Activated CD8-positive, alpha-beta T cell treated with anti-CD3 and anti-CD28 coated beads, Interleukin-2, amount 10 ng/mL, durations not matched to agents 7 days and 5 days (primary cell): ENCODE results near the gene ARHGAP8. TPM values are rescaled to one million over a fixed set of nuclear protein-coding genes. Genes with fewer than 3 reads are reported as not detected.
"Not testable (repeated sequence)": the region's sequence is repeated elsewhere in the genome, so short reads cannot be mapped to it uniquely, and the experiment has no call there.

Experiments
- ATAC-seq: fragments of 150-1000 bp; cut with Tn5 transposase; one replicate; pipeline ENCODE4 v1.10.0; 2021; ENCODE audit warnings: moderate library complexity
- CTCF ChIA-PET: fragments of 350-600 bp; sonication (Branson Sonifier 250); formaldehyde crosslinking; loops from one replicate; lab custom pipeline; 2021; ENCODE audit warnings: antibody characterized with exemption; lab: Charles Lee
- POLR2A ChIA-PET: fragments of 350-600 bp; sonication (Branson Sonifier 250); formaldehyde crosslinking; loops from one replicate; lab custom pipeline; 2021; ENCODE audit warnings: antibody characterized with exemption; lab: Charles Lee
- DNase-seq: peaks from one replicate; pipeline ENCODE4 v3.0.0-alpha.2; 2020
- H3K27ac Mint-ChIP-seq: one replicate; pipeline ENCODE4 v1.8.0; 2021; ENCODE audit warnings: mild to moderate bottlenecking, mixed read lengths
- H3K27me3 Mint-ChIP-seq: one replicate; pipeline ENCODE4 v1.8.0; 2021; ENCODE audit warnings: low read depth, mixed read lengths
- H3K36me3 Mint-ChIP-seq: one replicate; pipeline ENCODE4 v1.8.0; 2021; ENCODE audit warnings: low read depth, mixed read lengths
- H3K4me1 Mint-ChIP-seq: one replicate; pipeline ENCODE4 v1.8.0; 2021; ENCODE audit warnings: low read depth, mixed read lengths
- H3K4me3 Mint-ChIP-seq: one replicate; pipeline ENCODE4 v1.8.0; 2021; ENCODE audit warnings: mild to moderate bottlenecking, mixed read lengths
- H3K9me3 Mint-ChIP-seq: one replicate; pipeline ENCODE4 v1.8.0; 2022; ENCODE audit warnings: mixed read lengths; ENCODE audit not compliant: insufficient read depth
- total RNA-seq, 2 experiments: library from RNA; stranded (reverse); gene quantifications; one replicate each; pipeline ENCODE4 v1.2.3, GENCODE V29; 2021

The ARHGAP8 gene
- total RNA-seq, 2 experiments from 2014 or later = 0.39 to 1.2 TPM

DNA sequence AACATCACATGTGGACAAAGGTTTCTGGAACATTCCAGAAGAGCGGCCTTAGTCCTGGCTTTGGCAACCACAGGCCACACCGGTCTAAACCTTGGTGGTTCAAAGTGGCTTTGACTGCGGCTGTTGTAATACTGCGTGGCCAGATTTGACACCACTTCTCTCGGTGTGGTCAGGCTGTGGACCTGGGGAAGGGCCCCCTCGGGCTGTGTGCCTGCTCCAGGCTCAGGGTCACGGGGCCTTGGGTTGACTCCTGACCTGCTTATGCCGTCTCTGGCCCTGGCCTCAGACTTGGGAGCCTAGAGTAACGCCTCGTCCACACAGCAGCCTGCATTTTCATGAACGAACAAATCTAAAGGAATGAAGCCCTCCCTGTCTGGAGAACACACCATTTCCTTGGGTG lies 139.4 kb downstream of the ARHGAP8 start:
- POLR2A ChIA-PET = no interaction called here
- no peak overlapping the region for H3K4me3 Mint-ChIP-seq

GRCh38 chr22:44892243-44892642 lies 139.9 kb downstream of the ARHGAP8 start:
- H3K36me3 Mint-ChIP-seq = no peaks in the 10 kb centered on the region
- no peaks in the 10 kb centered on the region for H3K9me3 Mint-ChIP-seq
- ChIA-PET CTCF (no interaction called here), POLR2A (no interaction called here)
- H3K27me3 Mint-ChIP-seq = no peaks in the 10 kb centered on the region
- ATAC-seq = no peak
- DNase-seq = no peak
- no peak overlapping the region for H3K27ac Mint-ChIP-seq
- no peaks in the 10 kb centered on the region for H3K4me1 Mint-ChIP-seq
- H3K4me3 Mint-ChIP-seq = no peak overlapping the region

More for the DNA sequence above, 139.4 kb downstream of the ARHGAP8 start:
- H3K9me3 Mint-ChIP-seq = no peaks in the 10 kb centered on the region
- no peaks in the 10 kb centered on the region for H3K4me1 Mint-ChIP-seq
- ATAC-seq (no peak), DNase-seq (no peak)
- CTCF ChIA-PET = no interaction called here
- no peaks in the 10 kb centered on the region for H3K36me3 Mint-ChIP-seq
- H3K27me3 Mint-ChIP-seq = no peaks in the 10 kb centered on the region
- no peak overlapping the region for H3K27ac Mint-ChIP-seq

DNA sequence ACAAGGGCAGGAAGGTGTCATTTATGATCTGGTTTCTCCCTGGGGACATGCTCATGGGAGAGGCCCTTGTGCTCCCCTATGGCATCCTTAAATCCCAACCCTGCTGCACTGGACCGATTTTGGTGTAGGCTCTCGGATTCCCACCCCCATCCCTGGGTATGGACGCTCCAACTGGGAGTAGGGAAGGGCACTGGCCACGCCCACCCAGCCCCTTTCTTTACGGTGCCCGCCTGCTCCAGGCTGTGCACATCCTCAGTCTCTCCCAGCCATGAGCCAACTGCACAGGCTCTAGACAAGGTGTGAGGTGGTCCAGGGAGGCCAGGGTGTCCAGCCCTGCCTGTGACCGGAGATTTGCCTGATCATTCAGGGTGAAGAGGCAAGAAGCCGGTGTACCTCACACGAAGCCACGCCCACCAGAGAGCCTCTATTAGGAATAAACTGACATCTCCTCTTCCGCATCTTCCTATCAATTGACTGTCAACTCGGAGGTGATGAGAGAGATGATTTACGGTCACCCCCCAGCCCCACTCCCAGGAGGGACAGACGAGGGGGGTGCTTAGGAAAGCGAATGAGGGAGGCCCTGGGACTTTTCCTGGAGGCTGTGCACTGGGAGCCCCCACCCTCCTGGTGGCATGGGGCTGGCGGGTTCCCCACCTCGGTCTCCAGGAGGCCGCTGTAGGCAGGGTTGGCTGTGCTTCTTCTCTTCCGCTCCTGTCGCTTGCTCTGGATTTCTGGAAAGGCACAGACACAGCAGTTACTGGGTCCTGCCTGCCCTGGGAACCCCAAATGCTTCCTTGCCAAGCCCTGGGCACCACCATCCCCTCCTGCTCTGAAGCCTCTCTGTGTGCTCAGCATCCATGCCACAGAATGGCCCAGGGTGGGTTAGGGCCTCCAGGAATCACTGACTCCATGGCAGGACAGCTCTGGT lies 140.7 kb downstream of the ARHGAP8 start:
- CTCF ChIA-PET = no interaction called here
- H3K4me1 Mint-ChIP-seq = no peaks in the 10 kb centered on the region
- H3K27ac Mint-ChIP-seq = no peak overlapping the region
- DNase-seq = no peak
- no peaks in the 10 kb centered on the region for H3K27me3 Mint-ChIP-seq
- no peak overlapping the region for H3K4me3 Mint-ChIP-seq
- POLR2A ChIA-PET = no interaction called here
- ATAC-seq = no peak
- no peaks in the 10 kb centered on the region for H3K36me3 Mint-ChIP-seq
- H3K9me3 Mint-ChIP-seq = no peaks in the 10 kb centered on the region

DNA sequence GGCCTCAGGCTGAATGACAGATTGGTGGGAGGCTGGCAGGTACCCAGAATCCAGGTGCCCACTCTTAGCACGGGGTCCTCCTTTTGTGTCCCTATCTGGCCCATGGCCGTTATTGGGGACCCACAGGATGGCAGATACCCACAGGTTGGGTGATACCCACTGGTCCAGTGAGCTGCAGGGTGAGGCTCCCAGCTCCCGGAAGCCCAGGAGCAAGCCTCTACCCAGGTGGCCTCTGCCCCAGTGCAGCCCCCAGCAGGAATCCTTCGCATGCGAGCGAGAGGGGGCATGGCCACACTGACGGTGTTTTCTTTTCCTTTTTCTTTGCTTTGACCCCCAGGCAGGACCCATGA lies 141.3 kb downstream of the ARHGAP8 start:
- ChIA-PET POLR2A (no interaction called here), CTCF (no interaction called here)
- Mint-ChIP-seq H3K9me3 (no peaks in the 10 kb centered on the region), H3K27me3 (no peaks in the 10 kb centered on the region), H3K27ac (no peak overlapping the region), H3K4me1 (no peaks in the 10 kb centered on the region), H3K4me3 (no peak overlapping the region), H3K36me3 (no peaks in the 10 kb centered on the region)
- DNase-seq (no peak), ATAC-seq (no peak)

GRCh38 chr22:44894321-44894720 lies 141.9 kb downstream of the ARHGAP8 start:
- ATAC-seq = no peak
- ChIA-PET CTCF (no interaction called here), POLR2A (no interaction called here)
- Mint-ChIP-seq H3K27me3 (no peaks in the 10 kb centered on the region), H3K36me3 (no peaks in the 10 kb centered on the region), H3K27ac (no peak overlapping the region), H3K4me3 (no peak overlapping the region), H3K9me3 (no peaks in the 10 kb centered on the region), H3K4me1 (no peaks in the 10 kb centered on the region)
- no peak for DNase-seq

- ChIA-PET CTCF (no interaction called here), POLR2A (no interaction called here)
- H3K4me3 Mint-ChIP-seq = no peak overlapping the region
- H3K27ac Mint-ChIP-seq = no peak overlapping the region
- H3K4me1 Mint-ChIP-seq = no peaks in the 10 kb centered on the region
- ATAC-seq (no peak), DNase-seq (no peak)
- no peaks in the 10 kb centered on the region for H3K27me3 Mint-ChIP-seq
- H3K36me3 Mint-ChIP-seq = no peaks in the 10 kb centered on the region
- H3K9me3 Mint-ChIP-seq = peaks cover under 1% of the 10 kb centered on the region
These were observed 142.4 kb downstream of the ARHGAP8 start for GRCh38 chr22:44894782-44895181.

DNA sequence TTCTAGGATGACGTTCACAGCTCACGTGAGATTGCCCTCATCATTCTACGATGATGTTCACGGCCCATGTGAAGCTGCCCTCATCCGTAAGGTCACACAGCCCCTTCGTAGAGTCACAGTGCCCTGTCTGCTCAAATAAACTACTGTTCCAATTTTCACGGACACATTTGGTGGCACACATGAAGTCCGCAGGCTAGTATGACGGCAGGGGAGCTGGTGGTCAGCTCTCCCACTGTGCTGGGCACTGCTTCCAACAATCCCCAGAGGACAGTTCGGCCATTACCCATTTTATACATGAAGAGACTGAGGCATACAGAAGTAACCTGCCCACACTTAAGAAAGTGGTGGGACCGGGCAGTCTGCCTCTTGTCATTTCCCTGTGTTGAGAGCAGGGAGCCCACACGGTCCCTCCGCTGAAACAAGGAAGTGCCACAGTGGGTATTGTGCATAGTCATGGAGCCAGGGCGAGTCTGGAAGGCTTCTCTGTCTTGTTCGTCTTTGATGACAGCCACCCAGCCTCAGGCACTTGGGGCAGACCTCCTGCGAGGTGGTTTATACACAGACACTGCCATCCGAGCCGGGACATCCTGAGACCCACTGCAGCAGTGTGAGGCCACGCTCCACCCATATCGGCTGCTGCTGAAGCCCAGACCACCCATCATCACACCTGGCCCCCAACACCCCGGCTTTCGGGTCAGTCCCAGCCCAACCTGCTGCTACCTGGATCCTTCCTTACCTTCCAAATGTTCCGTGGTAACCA lies 143.1 kb downstream of the ARHGAP8 start:
- Mint-ChIP-seq H3K36me3 (no peaks in the 10 kb centered on the region), H3K4me3 (no peak overlapping the region), H3K4me1 (no peaks in the 10 kb centered on the region), H3K9me3 (peaks cover 8% of the 10 kb centered on the region), H3K27me3 (no peaks in the 10 kb centered on the region), H3K27ac (no peak overlapping the region)
- ATAC-seq = no peak
- ChIA-PET POLR2A (no interaction called here), CTCF (no interaction called here)
- no peak for DNase-seq

- Mint-ChIP-seq H3K9me3 (peaks cover 17% of the 10 kb centered on the region), H3K4me1 (no peaks in the 10 kb centered on the region), H3K36me3 (no peaks in the 10 kb centered on the region), H3K27ac (no peak overlapping the region), H3K4me3 (no peak overlapping the region), H3K27me3 (peaks cover 5% of the 10 kb centered on the region)
- ChIA-PET CTCF (interaction anchor here (0.6 kb wide), 1 partner anchor 1189 kb away, joined by 4 read pairs; no protein-coding TSS in a partner anchor), POLR2A (no interaction called here)
- DNase-seq (no peak), ATAC-seq (no peak)
These were observed 145.9 kb downstream of the ARHGAP8 start for GRCh38 chr22:44898236-44898635.

GRCh38 chr22:44901301-44901700 lies 148.9 kb downstream of the ARHGAP8 start:
- CTCF ChIA-PET = no interaction called here
- Mint-ChIP-seq H3K9me3 (peaks cover 17% of the 10 kb centered on the region), H3K27ac (no peak overlapping the region), H3K4me1 (no peaks in the 10 kb centered on the region), H3K36me3 (no peaks in the 10 kb centered on the region), H3K4me3 (no peak overlapping the region), H3K27me3 (peaks cover 15% of the 10 kb centered on the region)
- DNase-seq (no peak), ATAC-seq (no peak)
- POLR2A ChIA-PET = no interaction called here

DNA sequence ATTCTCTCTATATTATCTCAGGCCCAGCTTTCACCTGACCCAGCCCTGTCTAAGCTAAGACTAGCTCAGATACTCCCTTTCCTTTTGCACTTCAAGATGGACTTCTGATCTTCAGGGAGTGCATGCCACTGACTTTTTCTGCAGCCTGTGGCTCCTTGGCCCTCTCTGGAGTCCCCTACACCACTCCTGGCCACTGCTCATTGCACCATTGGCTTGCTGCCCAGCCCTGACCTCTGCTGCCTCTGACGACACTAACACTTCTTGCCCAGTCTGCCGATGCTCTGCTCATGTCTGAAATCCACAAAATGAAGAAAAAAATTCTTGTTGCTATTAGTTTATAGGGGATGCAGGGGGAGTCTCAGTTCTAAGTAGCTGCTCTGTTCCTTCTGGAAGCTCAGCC lies 150.8 kb downstream of the ARHGAP8 start:
- H3K4me1 Mint-ChIP-seq, POLR2A ChIA-PET, ATAC-seq, DNase-seq, H3K4me3 Mint-ChIP-seq, H3K27ac Mint-ChIP-seq, CTCF ChIA-PET, H3K36me3 Mint-ChIP-seq: not testable (repeated sequence)
- Mint-ChIP-seq H3K27me3 (peaks cover 15% of the 10 kb centered on the region), H3K9me3 (peaks cover 17% of the 10 kb centered on the region)

- POLR2A ChIA-PET, H3K36me3 Mint-ChIP-seq, CTCF ChIA-PET, ATAC-seq, H3K27ac Mint-ChIP-seq, DNase-seq, H3K4me1 Mint-ChIP-seq, H3K4me3 Mint-ChIP-seq: not testable (repeated sequence)
- H3K9me3 Mint-ChIP-seq = peaks cover 17% of the 10 kb centered on the region
- H3K27me3 Mint-ChIP-seq = peaks cover 15% of the 10 kb centered on the region
These were observed 152.2 kb downstream of the ARHGAP8 start for GRCh38 chr22:44904492-44905152.
